ENCODE data around the gene DOCK2. TPM values are rescaled to one million over a fixed set of nuclear protein-coding genes. Genes with fewer than 3 reads are reported as not detected.

DOCK2 gene
- total RNA-seq (330 and 342 TPM in 2 replicates), polyA plus RNA-seq (105 and 112 TPM in 2 replicates), polyA minus RNA-seq (293 and 343 TPM in 2 replicates)
- 236 TPM for total RNA-seq (2013)

DNA sequence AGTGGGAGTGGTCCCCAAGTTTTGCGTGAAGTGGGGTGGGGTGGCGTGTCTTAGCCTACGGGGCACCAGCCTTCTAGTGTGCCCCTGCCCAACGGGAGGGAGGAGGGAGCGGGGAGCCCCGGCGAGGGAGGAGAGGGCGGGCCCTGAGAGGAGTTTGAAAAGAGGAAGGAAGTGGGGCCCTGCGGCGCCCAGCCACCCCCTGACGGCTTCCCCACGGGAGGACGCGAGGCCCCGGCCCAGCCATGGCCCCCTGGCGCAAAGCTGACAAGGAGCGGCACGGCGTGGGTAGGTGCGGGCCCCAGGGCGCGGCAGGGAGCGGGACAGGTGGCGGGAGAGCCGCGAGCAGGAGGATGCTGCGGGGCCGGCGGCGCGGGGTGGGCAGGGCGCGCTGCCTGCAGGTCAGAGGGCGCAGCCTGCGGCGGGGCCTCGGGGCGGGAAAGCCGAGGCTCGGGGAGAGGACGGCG is at the start of gene DOCK2:
TSS of gene DOCK2 (plus strand) at position 191 of the 464 bp plus-strand sequence. CDS start at position 243, 52 bp downstream.
- ChIA-PET POLR2A (interaction anchor here (0.8 to 1.3 kb wide), 3 partner anchors 10 to 1057 kb away, joined by 3 to 6 read pairs (median 4); partner anchors contain the start of gene PANK3), CTCF (interaction anchor here (1.1 to 1.2 kb wide), 2 partner anchors 54 to 56 kb away, joined by 3 to 5 read pairs; partner anchors contain the start of gene SPDL1)
- H3K4me3 ChIP-seq (ENCODE audit: control extremely low read depth in 1 of 5, extremely low read depth in 1 of 5, insufficient read depth in 1 of 5, low read depth in 2 of 5, low read length in 4 of 5), result peak within 1 kb of the TSS; percentile 83 to 89 (median 87)
- peaks cover 0 to 6% (median 6%) of the 10 kb centered on the region in 3 donors for H3K9me3 ChIP-seq (ENCODE audit: control extremely low read depth in 1 of 3, control insufficient read depth in 2 of 3, insufficient read depth in 1 of 3, low read length in 2 of 3)
- H3K9ac ChIP-seq (ENCODE audit: low read length), result peak within 1 kb of the TSS; percentile 97
- under 1% methylated on average over 41 of the region's 42 CpGs for WGBS (ENCODE audit: insufficient coverage)
- H3K36me3 ChIP-seq (replicated peaks in 1 of 2; ENCODE audit: control extremely low read depth in 1 of 2, control insufficient read depth in 1 of 2, extremely low read depth in 1 of 2, insufficient read depth in 2 of 2, low read length in 1 of 2), result peaks cover 6 to 20% of the 10 kb centered on the region in 2 experiments
- H3K4me3 Mint-ChIP-seq, result peak within 1 kb of the TSS; percentile 98
- peaks cover 59% of the 10 kb centered on the region for H3K79me2 ChIP-seq (ENCODE audit: control insufficient read depth, insufficient read depth, low read length)
- peak; percentile 92 for ATAC-seq (ENCODE audit: low read depth)
- peaks cover 49% of the 10 kb centered on the region for H3K4me1 Mint-ChIP-seq
- H2AFZ ChIP-seq (ENCODE audit: insufficient read depth, low read depth, low read length, poor library complexity, severe bottlenecking), result peak within 1 kb of the TSS; percentile 94
- H3K9me3 Mint-ChIP-seq (ENCODE audit: insufficient read depth), result peaks cover 11% of the 10 kb centered on the region
- peak within 1 kb of the TSS; percentile 96 for H3K27ac Mint-ChIP-seq
- H3K27ac ChIP-seq (ENCODE audit: low read length in 2 of 2), result peak within 1 kb of the TSS; percentile 86 to 90
- H4K20me1 ChIP-seq (ENCODE audit: control insufficient read depth, insufficient read depth, low read length, poor library complexity, severe bottlenecking), result peaks cover 43% of the 10 kb centered on the region
- no peaks in the 10 kb centered on the region for H3K27me3 Mint-ChIP-seq
- intact Hi-C loops (cut with micrococcal nuclease), result loop anchor here (1.0 to 2.0 kb wide), 3 partner anchors 18 to 1058 kb away; partner anchors contain the start of genes PANK3 and SPDL1
- no peaks in the 10 kb centered on the region for H3K27me3 ChIP-seq (replicated peaks in 1 of 4; ENCODE audit: control extremely low read depth in 1 of 4, control insufficient read depth in 3 of 4, insufficient read depth in 4 of 4, low read length in 3 of 4)
- H3K4me1 ChIP-seq (ENCODE audit: control insufficient read depth in 2 of 2, insufficient read depth in 2 of 2, low read length in 2 of 2), result peaks cover 30 to 36% of the 10 kb centered on the region in 2 donors
- TF ChIP-seq, protein P1, sequence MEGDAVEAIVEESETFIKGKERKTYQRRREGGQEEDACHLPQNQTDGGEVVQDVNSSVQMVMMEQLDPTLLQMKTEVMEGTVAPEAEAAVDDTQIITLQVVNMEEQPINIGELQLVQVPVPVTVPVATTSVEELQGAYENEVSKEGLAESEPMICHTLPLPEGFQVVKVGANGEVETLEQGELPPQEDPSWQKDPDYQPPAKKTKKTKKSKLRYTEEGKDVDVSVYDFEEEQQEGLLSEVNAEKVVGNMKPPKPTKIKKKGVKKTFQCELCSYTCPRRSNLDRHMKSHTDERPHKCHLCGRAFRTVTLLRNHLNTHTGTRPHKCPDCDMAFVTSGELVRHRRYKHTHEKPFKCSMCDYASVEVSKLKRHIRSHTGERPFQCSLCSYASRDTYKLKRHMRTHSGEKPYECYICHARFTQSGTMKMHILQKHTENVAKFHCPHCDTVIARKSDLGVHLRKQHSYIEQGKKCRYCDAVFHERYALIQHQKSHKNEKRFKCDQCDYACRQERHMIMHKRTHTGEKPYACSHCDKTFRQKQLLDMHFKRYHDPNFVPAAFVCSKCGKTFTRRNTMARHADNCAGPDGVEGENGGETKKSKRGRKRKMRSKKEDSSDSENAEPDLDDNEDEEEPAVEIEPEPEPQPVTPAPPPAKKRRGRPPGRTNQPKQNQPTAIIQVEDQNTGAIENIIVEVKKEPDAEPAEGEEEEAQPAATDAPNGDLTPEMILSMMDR (IDR thresholded peaks at IDR 0.05), result no peak
- TF ChIP-seq EZH2 (IDR thresholded peaks at IDR 0.05; ENCODE audit: borderline replicate concordance, insufficient read depth, low read depth, low read length, poor library complexity, severe bottlenecking), result no peak
- peak within 1 kb of the TSS; percentile 96 for H3K4me2 ChIP-seq (replicated peaks; ENCODE audit: low read depth, low read length, poor library complexity, severe bottlenecking)
- peak; percentile 86 for DNase-seq

DNA sequence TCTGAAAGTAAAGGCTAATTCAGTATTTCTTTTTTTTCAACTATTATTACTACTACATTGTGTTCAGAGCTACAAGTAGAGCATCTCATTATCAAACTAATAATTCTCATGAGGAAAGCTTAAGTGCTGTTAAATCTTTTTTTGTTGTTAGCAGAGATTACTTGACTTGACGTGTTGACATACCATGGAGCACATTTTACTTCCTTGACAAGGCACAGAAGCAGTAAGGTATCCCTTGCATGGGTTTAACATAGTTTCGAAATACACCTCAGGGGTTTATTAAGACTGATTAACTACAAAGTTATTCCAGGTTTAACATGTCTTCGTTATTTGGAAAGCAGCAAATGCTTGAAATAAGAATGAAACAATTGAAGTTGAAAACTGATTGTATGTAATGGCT is 46.5 kb upstream of the DOCK2 start:
- POLR2A ChIA-PET, result no interaction called here
- H3K27me3 ChIP-seq (replicated peaks in 1 of 4; ENCODE audit: control extremely low read depth in 1 of 4, control insufficient read depth in 3 of 4, insufficient read depth in 4 of 4, low read length in 3 of 4), result no peaks in the 10 kb centered on the region
- H3K4me3 ChIP-seq (ENCODE audit: control extremely low read depth in 1 of 5, extremely low read depth in 1 of 5, insufficient read depth in 1 of 5, low read depth in 2 of 5, low read length in 4 of 5), result no peak overlapping the region
- H3K9me3 Mint-ChIP-seq (ENCODE audit: insufficient read depth), result no peaks in the 10 kb centered on the region
- H3K27ac Mint-ChIP-seq, result no peak overlapping the region
- H3K27ac ChIP-seq (ENCODE audit: low read length in 2 of 2), result no peak overlapping the region
- H4K20me1 ChIP-seq (ENCODE audit: control insufficient read depth, insufficient read depth, low read length, poor library complexity, severe bottlenecking), result no peaks in the 10 kb centered on the region
- DNase-seq (no peak), ATAC-seq (ENCODE audit: low read depth) (no peak)
- H3K4me3 Mint-ChIP-seq, result no peak overlapping the region
- H3K36me3 ChIP-seq (replicated peaks in 1 of 2; ENCODE audit: control extremely low read depth in 1 of 2, control insufficient read depth in 1 of 2, extremely low read depth in 1 of 2, insufficient read depth in 2 of 2, low read length in 1 of 2), result peaks cover 0 to 51% of the 10 kb centered on the region in 2 experiments
- TF ChIP-seq, protein P1 (IDR thresholded peaks at IDR 0.05), result no peak
- no peak for TF ChIP-seq EZH2 (IDR thresholded peaks at IDR 0.05; ENCODE audit: borderline replicate concordance, insufficient read depth, low read depth, low read length, poor library complexity, severe bottlenecking)
- intact Hi-C loops (cut with micrococcal nuclease), result no loop called here
- H3K4me1 ChIP-seq (ENCODE audit: control insufficient read depth in 2 of 2, insufficient read depth in 2 of 2, low read length in 2 of 2), result no peaks in the 10 kb centered on the region
- 100% methylated on average over 1 of the region's 3 CpGs for WGBS (ENCODE audit: insufficient coverage)
- no peak overlapping the region for H3K9ac ChIP-seq (ENCODE audit: low read length)
- H3K4me2 ChIP-seq (replicated peaks; ENCODE audit: low read depth, low read length, poor library complexity, severe bottlenecking), result no peak overlapping the region
- no peaks in the 10 kb centered on the region for H3K27me3 Mint-ChIP-seq
- no peak overlapping the region for H2AFZ ChIP-seq (ENCODE audit: insufficient read depth, low read depth, low read length, poor library complexity, severe bottlenecking)
- H3K79me2 ChIP-seq (ENCODE audit: control insufficient read depth, insufficient read depth, low read length), result peaks cover 13% of the 10 kb centered on the region
- peaks cover 3% of the 10 kb centered on the region for H3K4me1 Mint-ChIP-seq
- CTCF ChIA-PET, result interaction anchor here (1.3 kb wide), 1 partner anchor 10 kb away, joined by 3 read pairs; no protein-coding TSS in a partner anchor
- no peaks in the 10 kb centered on the region for H3K9me3 ChIP-seq (ENCODE audit: control extremely low read depth in 1 of 3, control insufficient read depth in 2 of 3, insufficient read depth in 1 of 3, low read length in 2 of 3)
